ENCODE data around the gene CCDC89. TPM values are rescaled to one million over a fixed set of nuclear protein-coding genes. Genes with fewer than 3 reads are reported as not detected.

The CCDC89 gene
- total RNA-seq (2014; rRNA removed; shearing (Covaris generic); ENCODE audit: low replicate concordance), result 0.37 and 0.40 TPM in 2 replicates

GRCh38 chr11:85685820-85686459 is at the start of gene CCDC89:
Gene CCDC89, minus strand, starts transcription at chr11:85686195. Its CDS starts 65 bp downstream, at chr11:85686130.
- Histone ChIP-seq H3K9ac (ENCODE audit: low read length) (no peak within 1 kb of the TSS), H4K20me1 (ENCODE audit: insufficient read depth, low read depth, low read length) (no peaks in the 10 kb centered on the region), H3K4me1 (ENCODE audit: low read length) (peaks cover 29% of the 10 kb centered on the region), H3K27me3 (ENCODE audit: low read length) (no peaks in the 10 kb centered on the region), H3K79me2 (ENCODE audit: low read length) (no peaks in the 10 kb centered on the region), H3K27ac (ENCODE audit: low read length) (no peak within 1 kb of the TSS), H3K4me3 (ENCODE audit: low read length) (no peak within 1 kb of the TSS), H2AFZ (ENCODE audit: low read length) (peak within 1 kb of the TSS; percentile 8; the same call in 1 of the 2 replicates), H3K9me3 (ENCODE audit: low read length) (no peaks in the 10 kb centered on the region), H3K36me3 (ENCODE audit: insufficient read depth, low read length) (no peaks in the 10 kb centered on the region), H3K4me2 (ENCODE audit: low read depth, low read length, poor library complexity, severe bottlenecking) (no peak within 1 kb of the TSS), H3K9me2 (replicated peaks; ENCODE audit: insufficient read depth, low read length) (no peaks in the 10 kb centered on the region)
- peak; percentile 76 for DNase-seq

GRCh38 chr11:85732965-85733364 is 47.0 kb upstream of the CCDC89 start:
- Histone ChIP-seq H3K36me3 (ENCODE audit: insufficient read depth, low read length) (no peaks in the 10 kb centered on the region), H4K20me1 (ENCODE audit: insufficient read depth, low read depth, low read length) (no peaks in the 10 kb centered on the region), H3K4me2 (ENCODE audit: low read depth, low read length, poor library complexity, severe bottlenecking) (no peak overlapping the region), H3K9me3 (ENCODE audit: low read length) (no peaks in the 10 kb centered on the region), H3K9ac (ENCODE audit: low read length) (no peak overlapping the region), H3K27me3 (ENCODE audit: low read length) (no peaks in the 10 kb centered on the region; the same call in 1 of the 2 replicates), H3K79me2 (ENCODE audit: low read length) (no peaks in the 10 kb centered on the region), H3K27ac (ENCODE audit: low read length) (no peak overlapping the region), H3K4me1 (ENCODE audit: low read length) (peaks cover 3% of the 10 kb centered on the region), H2AFZ (ENCODE audit: low read length) (no peak overlapping the region), H3K9me2 (replicated peaks; ENCODE audit: insufficient read depth, low read length) (no peaks in the 10 kb centered on the region), H3K4me3 (ENCODE audit: low read length) (no peak overlapping the region)
- no peak for DNase-seq

DNA sequence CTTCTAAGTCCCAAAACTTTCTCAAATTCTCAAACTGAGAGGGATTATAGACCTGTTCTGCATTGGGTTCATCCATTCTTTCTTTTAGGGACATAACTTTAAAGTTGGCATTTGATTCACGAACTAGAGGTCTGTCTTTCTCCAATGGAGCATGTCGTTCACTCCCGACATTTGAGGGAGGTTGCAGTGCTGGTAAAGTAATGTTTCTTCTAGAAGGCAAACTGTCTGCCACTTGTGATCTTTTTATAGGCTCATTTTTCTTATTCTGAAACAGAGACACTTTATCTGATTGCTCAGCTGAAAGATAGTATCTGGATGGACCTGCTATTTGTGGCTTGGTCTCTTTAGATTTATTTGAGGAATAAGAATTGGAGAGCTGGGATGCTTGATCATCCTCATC is 40.4 kb upstream of the CCDC89 start:
- H3K79me2 ChIP-seq (ENCODE audit: low read length), result no peaks in the 10 kb centered on the region
- no peaks in the 10 kb centered on the region for H4K20me1 ChIP-seq (ENCODE audit: insufficient read depth, low read depth, low read length)
- no peaks in the 10 kb centered on the region for H3K4me1 ChIP-seq (ENCODE audit: low read length)
- no peak overlapping the region for H3K4me3 ChIP-seq (ENCODE audit: low read length)
- DNase-seq, result no peak
- no peak overlapping the region for H3K4me2 ChIP-seq (ENCODE audit: low read depth, low read length, poor library complexity, severe bottlenecking)
- 0 out of 2 replicates have a peak, but pooled peaks cover 10% of the 10 kb centered on the region for H3K27me3 ChIP-seq (ENCODE audit: low read length)
- no peaks in the 10 kb centered on the region for H3K9me3 ChIP-seq (ENCODE audit: low read length)
- H2AFZ ChIP-seq (ENCODE audit: low read length), result no peak overlapping the region
- no peaks in the 10 kb centered on the region for H3K9me2 ChIP-seq (replicated peaks; ENCODE audit: insufficient read depth, low read length)
- H3K36me3 ChIP-seq (ENCODE audit: insufficient read depth, low read length), result no peaks in the 10 kb centered on the region
- H3K9ac ChIP-seq (ENCODE audit: low read length), result no peak overlapping the region
- H3K27ac ChIP-seq (ENCODE audit: low read length), result no peak overlapping the region

- Histone ChIP-seq H4K20me1 (ENCODE audit: insufficient read depth, low read depth, low read length) (no peaks in the 10 kb centered on the region), H3K9me3 (ENCODE audit: low read length) (no peaks in the 10 kb centered on the region), H3K27ac (ENCODE audit: low read length) (no peak overlapping the region), H3K36me3 (ENCODE audit: insufficient read depth, low read length) (no peaks in the 10 kb centered on the region), H3K9ac (ENCODE audit: low read length) (no peak overlapping the region), H3K9me2 (replicated peaks; ENCODE audit: insufficient read depth, low read length) (no peaks in the 10 kb centered on the region), H3K4me2 (ENCODE audit: low read depth, low read length, poor library complexity, severe bottlenecking) (no peak overlapping the region), H2AFZ (ENCODE audit: low read length) (no peak overlapping the region), H3K4me1 (ENCODE audit: low read length) (no peaks in the 10 kb centered on the region), H3K4me3 (ENCODE audit: low read length) (no peak overlapping the region), H3K79me2 (ENCODE audit: low read length) (no peaks in the 10 kb centered on the region), H3K27me3 (ENCODE audit: low read length) (peaks cover 10% of the 10 kb centered on the region; the same call in 1 of the 2 replicates)
- no peak for DNase-seq
Observed at GRCh38 chr11:85725510-85726258, 39.7 kb upstream of the CCDC89 start.

- no peak overlapping the region for H3K4me2 ChIP-seq (ENCODE audit: low read depth, low read length, poor library complexity, severe bottlenecking)
- DNase-seq, result no peak
Observed at GRCh38 chr11:85724748-85725465, 38.9 kb upstream of the CCDC89 start.

GRCh38 chr11:85723088-85723487 is 37.1 kb upstream of the CCDC89 start:
- no peaks in the 10 kb centered on the region for H4K20me1 ChIP-seq (ENCODE audit: insufficient read depth, low read depth, low read length)
- no peaks in the 10 kb centered on the region for H3K9me3 ChIP-seq (ENCODE audit: low read length)
- H3K9me2 ChIP-seq (replicated peaks; ENCODE audit: insufficient read depth, low read length), result no peaks in the 10 kb centered on the region
- DNase-seq, result no peak
- peaks cover 10% of the 10 kb centered on the region; the same call in 1 of the 2 replicates for H3K27me3 ChIP-seq (ENCODE audit: low read length)
- H3K36me3 ChIP-seq (ENCODE audit: insufficient read depth, low read length), result no peaks in the 10 kb centered on the region
- no peak overlapping the region for H3K9ac ChIP-seq (ENCODE audit: low read length)
- H3K27ac ChIP-seq (ENCODE audit: low read length), result no peak overlapping the region
- H3K79me2 ChIP-seq (ENCODE audit: low read length), result no peaks in the 10 kb centered on the region
- H3K4me1 ChIP-seq (ENCODE audit: low read length), result no peaks in the 10 kb centered on the region
- H3K4me2 ChIP-seq (ENCODE audit: low read depth, low read length, poor library complexity, severe bottlenecking), result no peak overlapping the region
- no peak overlapping the region for H2AFZ ChIP-seq (ENCODE audit: low read length)
- no peak overlapping the region for H3K4me3 ChIP-seq (ENCODE audit: low read length)

More at GRCh38 chr11:85724748-85725465, 38.9 kb upstream of the CCDC89 start:
- H3K9ac ChIP-seq (ENCODE audit: low read length), result no peak overlapping the region
- H4K20me1 ChIP-seq (ENCODE audit: insufficient read depth, low read depth, low read length), result no peaks in the 10 kb centered on the region
- no peaks in the 10 kb centered on the region for H3K79me2 ChIP-seq (ENCODE audit: low read length)
- no peaks in the 10 kb centered on the region for H3K9me3 ChIP-seq (ENCODE audit: low read length)
- no peak overlapping the region for H3K4me3 ChIP-seq (ENCODE audit: low read length)
- H3K36me3 ChIP-seq (ENCODE audit: insufficient read depth, low read length), result no peaks in the 10 kb centered on the region
- H2AFZ ChIP-seq (ENCODE audit: low read length), result no peak overlapping the region
- H3K9me2 ChIP-seq (replicated peaks; ENCODE audit: insufficient read depth, low read length), result no peaks in the 10 kb centered on the region
- H3K4me1 ChIP-seq (ENCODE audit: low read length), result no peaks in the 10 kb centered on the region
- H3K27me3 ChIP-seq (ENCODE audit: low read length), result peaks cover 10% of the 10 kb centered on the region; the same call in 1 of the 2 replicates
- no peak overlapping the region for H3K27ac ChIP-seq (ENCODE audit: low read length)

- H2AFZ ChIP-seq (ENCODE audit: low read length), result no peak overlapping the region
- no peaks in the 10 kb centered on the region for H3K9me3 ChIP-seq (ENCODE audit: low read length)
- DNase-seq, result no peak
- H4K20me1 ChIP-seq (ENCODE audit: insufficient read depth, low read depth, low read length), result no peaks in the 10 kb centered on the region
- H3K4me3 ChIP-seq (ENCODE audit: low read length), result no peak overlapping the region
- no peak overlapping the region for H3K27ac ChIP-seq (ENCODE audit: low read length)
- no peaks in the 10 kb centered on the region for H3K9me2 ChIP-seq (replicated peaks; ENCODE audit: insufficient read depth, low read length)
- H3K79me2 ChIP-seq (ENCODE audit: low read length), result no peaks in the 10 kb centered on the region
- peaks cover 6% of the 10 kb centered on the region; the same call in 1 of the 2 replicates for H3K27me3 ChIP-seq (ENCODE audit: low read length)
- H3K36me3 ChIP-seq (ENCODE audit: insufficient read depth, low read length), result no peaks in the 10 kb centered on the region
- no peak overlapping the region for H3K4me2 ChIP-seq (ENCODE audit: low read depth, low read length, poor library complexity, severe bottlenecking)
- no peaks in the 10 kb centered on the region for H3K4me1 ChIP-seq (ENCODE audit: low read length)
- H3K9ac ChIP-seq (ENCODE audit: low read length), result no peak overlapping the region
Observed at GRCh38 chr11:85721191-85721590, 35.2 kb upstream of the CCDC89 start.

All from Karpas-422 (cell line).